DND-41 (cell line): Measurements from ENCODE around the gene BRF1.

Source experiments
- EZH2 ChIP-seq: IDR thresholded peaks from 3 replicates; pipeline ENCODE4 v1.6.1; 2012; ENCODE audit warnings: borderline replicate concordance, low read depth, mild to moderate bottlenecking, moderate library complexity, low read length, inconsistent platforms; ENCODE audit not compliant: severe bottlenecking
- TF ChIP-seq, protein P1 (sequence below): IDR thresholded peaks from 2 replicates; pipeline ENCODE4 v1.5.1; 2012; ENCODE audit warnings: borderline replicate concordance, low read length, moderate library complexity, mild to moderate bottlenecking; ENCODE audit not compliant: poor library complexity, severe bottlenecking; ENCODE audit errors: extremely low read depth

DNA sequence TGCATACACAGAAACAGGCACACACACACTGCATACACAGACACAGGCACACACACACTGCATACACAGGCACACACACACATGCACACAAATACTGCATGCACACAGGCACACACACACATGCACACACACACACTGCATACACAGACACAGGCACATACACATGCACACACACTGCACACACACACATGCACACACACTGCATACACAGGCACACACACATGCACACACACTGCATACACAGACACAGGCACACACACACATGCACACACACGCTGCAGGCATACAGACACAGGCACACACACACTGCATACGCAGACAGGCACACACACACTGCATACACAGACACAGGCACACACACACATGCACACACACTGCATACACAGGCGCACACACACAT is 85.2 kb downstream of the BRF1 start:
- TF ChIP-seq, protein P1, sequence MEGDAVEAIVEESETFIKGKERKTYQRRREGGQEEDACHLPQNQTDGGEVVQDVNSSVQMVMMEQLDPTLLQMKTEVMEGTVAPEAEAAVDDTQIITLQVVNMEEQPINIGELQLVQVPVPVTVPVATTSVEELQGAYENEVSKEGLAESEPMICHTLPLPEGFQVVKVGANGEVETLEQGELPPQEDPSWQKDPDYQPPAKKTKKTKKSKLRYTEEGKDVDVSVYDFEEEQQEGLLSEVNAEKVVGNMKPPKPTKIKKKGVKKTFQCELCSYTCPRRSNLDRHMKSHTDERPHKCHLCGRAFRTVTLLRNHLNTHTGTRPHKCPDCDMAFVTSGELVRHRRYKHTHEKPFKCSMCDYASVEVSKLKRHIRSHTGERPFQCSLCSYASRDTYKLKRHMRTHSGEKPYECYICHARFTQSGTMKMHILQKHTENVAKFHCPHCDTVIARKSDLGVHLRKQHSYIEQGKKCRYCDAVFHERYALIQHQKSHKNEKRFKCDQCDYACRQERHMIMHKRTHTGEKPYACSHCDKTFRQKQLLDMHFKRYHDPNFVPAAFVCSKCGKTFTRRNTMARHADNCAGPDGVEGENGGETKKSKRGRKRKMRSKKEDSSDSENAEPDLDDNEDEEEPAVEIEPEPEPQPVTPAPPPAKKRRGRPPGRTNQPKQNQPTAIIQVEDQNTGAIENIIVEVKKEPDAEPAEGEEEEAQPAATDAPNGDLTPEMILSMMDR, result no peak
- no peak for TF ChIP-seq EZH2
